Tibial artery (tissue), 4 donors: ENCODE results near the gene RASAL3.
A peak's percentile ranks its signal among the peaks of the same experiment; 100 is the strongest.

Experiments
- DNase-seq, 2 donors: peaks; one replicate each; pipeline ENCODE4 v3.0.0-alpha.2; 2019
- H3K27ac ChIP-seq, 2 donors: fragments of 200-600 bp; sonication (generic) in 1 of 2; 1 replicate in 1 of 2; 2 replicates in 1 of 2; pipeline ENCODE4 v1.5.1; 2018 to 2019; ENCODE audit warnings: mild to moderate bottlenecking in 1 of 2
- H3K27me3 ChIP-seq, 2 donors: fragments of 200-600 bp; sonication (generic) in 1 of 2; one replicate each; pipeline versions ENCODE4 v1.5.1 to v1.6.0; 2016 to 2019
- H3K36me3 ChIP-seq, 3 donors: fragments of 200-600 bp; sonication (generic) in 2 of 3; one replicate each; pipeline ENCODE4 v1.5.1; 2016 to 2019; ENCODE audit warnings: mild to moderate bottlenecking in 2 of 3
- H3K4me1 ChIP-seq, 4 donors: fragments of 200-600 bp; sonication (generic) in 2 of 4; 1 replicate in 3 of 4; 2 replicates in 1 of 4; pipeline ENCODE4 v1.5.1; 2016 to 2019
- H3K4me3 ChIP-seq, 2 donors: fragments of 200-600 bp; sonication (generic) in 1 of 2; 1 replicate in 1 of 2; 2 replicates in 1 of 2; pipeline ENCODE4 v1.5.1; 2018 to 2019; ENCODE audit warnings: mild to moderate bottlenecking in 2 of 2
- H3K9me3 ChIP-seq, 3 donors: fragments of 200-600 bp; sonication (generic) in 1 of 3; one replicate each; pipeline ENCODE4 v1.5.1; 2016 to 2019
- CTCF ChIP-seq, 2 experiments: fragments of 200-600 bp in 1 of 2; fragments of 450-650 bp in 1 of 2; IDR thresholded peaks; one replicate each; pipeline ENCODE4 v1.5.1; 2017 to 2019; ENCODE audit warnings: antibody characterized with exemption in 2 of 2, mild to moderate bottlenecking in 1 of 2, moderate library complexity in 1 of 2
- intact Hi-C: fragments of 100-400 bp; cut with DNase I; formaldehyde crosslinking; loops from one replicate; pipeline ENCODE4 v1.15.0; 2023; ENCODE audit warnings: low total_unique reads

Gene RASAL3

GRCh38 chr19:15444505-15445226, 19.7 kb downstream of the RASAL3 start:
- no peak for TF ChIP-seq CTCF (IDR thresholded peaks at IDR 0.05)
- H3K27me3 ChIP-seq: no peaks in the 10 kb centered on the region
- no peaks in the 10 kb centered on the region for H3K9me3 ChIP-seq
- peaks cover 0 to 61% (median 51%) of the 10 kb centered on the region in 4 donors for H3K4me1 ChIP-seq
- peak overlapping the region; percentile 75 to 79 for H3K27ac ChIP-seq
- intact Hi-C loops: no loop called here
- H3K4me3 ChIP-seq: no peak overlapping the region
- DNase-seq: peak in 1 of 2 donors; percentile 82
- peaks cover 0 to 17% (median 0%) of the 10 kb centered on the region in 3 donors for H3K36me3 ChIP-seq

- H3K9me3 ChIP-seq: no peaks in the 10 kb centered on the region
- peaks cover 0 to 26% (median 0%) of the 10 kb centered on the region in 3 donors for H3K36me3 ChIP-seq
- H3K4me3 ChIP-seq: no peak overlapping the region
- TF ChIP-seq CTCF (IDR thresholded peaks at IDR 0.05): no peak
- H3K27ac ChIP-seq: peak overlapping the region; percentile 75 to 79
- DNase-seq: peak; percentile 61 to 93
- H3K27me3 ChIP-seq: no peaks in the 10 kb centered on the region
- peaks cover 0 to 63% (median 53%) of the 10 kb centered on the region in 4 donors for H3K4me1 ChIP-seq
- intact Hi-C loops: no loop called here
Measured at GRCh38 chr19:15443838-15444237, 20.5 kb downstream of the RASAL3 start.

GRCh38 chr19:15443325-15443724, 21.0 kb downstream of the RASAL3 start:
- H3K4me3 ChIP-seq: no peak overlapping the region
- H3K27ac ChIP-seq: peak overlapping the region; percentile 75 to 79
- no peaks in the 10 kb centered on the region for H3K27me3 ChIP-seq
- H3K4me1 ChIP-seq: peaks cover 0 to 63% (median 54%) of the 10 kb centered on the region in 4 donors
- no peaks in the 10 kb centered on the region for H3K9me3 ChIP-seq
- TF ChIP-seq CTCF (IDR thresholded peaks at IDR 0.05): no peak
- DNase-seq: no peak
- intact Hi-C loops: no loop called here
- peaks cover 0 to 31% (median 0%) of the 10 kb centered on the region in 3 donors for H3K36me3 ChIP-seq

- DNase-seq: no peak
- no peak for TF ChIP-seq CTCF (IDR thresholded peaks at IDR 0.05)
- Histone ChIP-seq H3K9me3 (no peaks in the 10 kb centered on the region), H3K27ac (no peak overlapping the region), H3K4me1 (peaks cover 0 to 73% (median 62%) of the 10 kb centered on the region in 4 donors), H3K4me3 (no peak overlapping the region), H3K27me3 (no peaks in the 10 kb centered on the region), H3K36me3 (peaks cover 0 to 33% (median 0%) of the 10 kb centered on the region in 3 donors)
- intact Hi-C loops: no loop called here
Measured at GRCh38 chr19:15442142-15442920, 22.0 kb downstream of the RASAL3 start.

GRCh38 chr19:15441317-15441716, 23.0 kb downstream of the RASAL3 start:
- Histone ChIP-seq H3K36me3 (peaks cover 0 to 27% (median 0%) of the 10 kb centered on the region in 3 donors), H3K9me3 (no peaks in the 10 kb centered on the region), H3K27ac (no peak overlapping the region), H3K27me3 (no peaks in the 10 kb centered on the region), H3K4me1 (peaks cover 0 to 78% (median 68%) of the 10 kb centered on the region in 4 donors), H3K4me3 (no peak overlapping the region)
- intact Hi-C loops: no loop called here
- no peak for TF ChIP-seq CTCF (IDR thresholded peaks at IDR 0.05)
- DNase-seq: no peak
